ENCODE measurements around the gene DHX30. TPM values are rescaled to one million over a fixed set of nuclear protein-coding genes. Genes with fewer than 3 reads are reported as not detected.

The DHX30 gene
- total RNA-seq, 4 donors from 2014 or later, result 31.0 to 52.3 (median 47.9) TPM

GRCh38 chr3:47871389-47871788 is 68.5 kb downstream of the DHX30 start:
- no peak overlapping the region for H3K4me3 ChIP-seq
- peaks cover 0 to 69% (median 25%) of the 10 kb centered on the region in 4 donors for H3K36me3 ChIP-seq
- H3K4me1 ChIP-seq, result no peaks in the 10 kb centered on the region
- DNase-seq, result no peak
- no peaks in the 10 kb centered on the region for H3K9me3 ChIP-seq
- no peak for TF ChIP-seq CTCF (IDR thresholded peaks at IDR 0.05)
- no peak for TF ChIP-seq POLR2A (IDR thresholded peaks at IDR 0.05)
- no peak overlapping the region for H3K27ac ChIP-seq
- intact Hi-C loops (cut with DNase I; ENCODE audit: low total_unique reads), result no loop called here
- 53 to 78% methylated on average over 2 of the region's 2 CpGs for WGBS, 2 donors (ENCODE audit: low coverage in 1 of 2)
- in situ Hi-C loops (cut with MboI; ENCODE audit: low pct_ligation_motif_present in 1 of 4, low pct_unique_long_range_greater_than_20kb in 1 of 4, low sequenced_read_pairs in 3 of 4), result no loop called here
- H3K27me3 ChIP-seq, result no peaks in the 10 kb centered on the region

GRCh38 chr3:47872916-47873315 is 70.0 kb downstream of the DHX30 start:
- no peaks in the 10 kb centered on the region for H3K27me3 ChIP-seq
- H3K4me1 ChIP-seq, result no peaks in the 10 kb centered on the region
- in situ Hi-C loops (cut with MboI; ENCODE audit: low pct_ligation_motif_present in 1 of 4, low pct_unique_long_range_greater_than_20kb in 1 of 4, low sequenced_read_pairs in 3 of 4), result no loop called here
- no peak for DNase-seq
- no peak for TF ChIP-seq CTCF (IDR thresholded peaks at IDR 0.05)
- no peak for TF ChIP-seq POLR2A (IDR thresholded peaks at IDR 0.05)
- no peak for TF ChIP-seq POLR2AphosphoS5 (IDR thresholded peaks at IDR 0.05)
- no peak for TF ChIP-seq EP300 (IDR thresholded peaks at IDR 0.05; ENCODE audit: low read depth)
- intact Hi-C loops (cut with DNase I; ENCODE audit: low total_unique reads), result no loop called here
- H3K4me3 ChIP-seq, result no peak overlapping the region
- H3K36me3 ChIP-seq, result peaks cover 0 to 54% (median 18%) of the 10 kb centered on the region in 4 donors
- H3K9me3 ChIP-seq, result no peaks in the 10 kb centered on the region
- WGBS, 2 donors (ENCODE audit: low coverage in 1 of 2), result 92 to 93% methylated on average over 4 of the region's 4 CpGs
- H3K27ac ChIP-seq, result no peak overlapping the region

GRCh38 chr3:47874438-47874837 is 71.5 kb downstream of the DHX30 start:
- H3K27ac ChIP-seq, result no peak overlapping the region
- peaks cover 0 to 38% (median 15%) of the 10 kb centered on the region in 4 donors for H3K36me3 ChIP-seq
- WGBS, 2 donors (ENCODE audit: low coverage in 1 of 2), result 100% methylated on average over 1 to 2 of the region's 2 CpGs
- DNase-seq, result no peak
- no peaks in the 10 kb centered on the region for H3K4me1 ChIP-seq
- intact Hi-C loops (cut with DNase I; ENCODE audit: low total_unique reads), result no loop called here
- in situ Hi-C loops (cut with MboI; ENCODE audit: low pct_ligation_motif_present in 1 of 4, low pct_unique_long_range_greater_than_20kb in 1 of 4, low sequenced_read_pairs in 3 of 4), result no loop called here
- H3K4me3 ChIP-seq, result no peak overlapping the region
- H3K9me3 ChIP-seq, result no peaks in the 10 kb centered on the region
- no peaks in the 10 kb centered on the region for H3K27me3 ChIP-seq
- no peak for TF ChIP-seq POLR2A (IDR thresholded peaks at IDR 0.05)
- no peak for TF ChIP-seq POLR2AphosphoS5 (IDR thresholded peaks at IDR 0.05)
- no peak for TF ChIP-seq CTCF (IDR thresholded peaks at IDR 0.05)
- no peak for TF ChIP-seq EP300 (IDR thresholded peaks at IDR 0.05; ENCODE audit: low read depth)

- WGBS, 2 donors (ENCODE audit: low coverage in 1 of 2), result 64% methylated on average over 1 of the region's 1 CpG; no CpG with 5 or more reads in 1 of the 2 donors
- peaks cover 0 to 34% (median 15%) of the 10 kb centered on the region in 4 donors for H3K36me3 ChIP-seq
These were observed 72.0 kb downstream of the DHX30 start for GRCh38 chr3:47874913-47875312.

More at GRCh38 chr3:47874913-47875312, 72.0 kb downstream of the DHX30 start:
- TF ChIP-seq EP300 (IDR thresholded peaks at IDR 0.05; ENCODE audit: low read depth) (no peak), POLR2AphosphoS5 (IDR thresholded peaks at IDR 0.05) (no peak), POLR2A (IDR thresholded peaks at IDR 0.05) (no peak), CTCF (IDR thresholded peaks at IDR 0.05) (no peak)
- Histone ChIP-seq H3K4me1 (no peaks in the 10 kb centered on the region), H3K4me3 (no peak overlapping the region), H3K9me3 (no peaks in the 10 kb centered on the region), H3K27me3 (no peaks in the 10 kb centered on the region), H3K27ac (no peak overlapping the region)
- DNase-seq, result no peak
- intact Hi-C loops (cut with DNase I; ENCODE audit: low total_unique reads), result loop anchor here (1.0 kb wide), 1 partner anchor 23 kb away; no protein-coding TSS in a partner anchor
- in situ Hi-C loops (cut with MboI; ENCODE audit: low pct_ligation_motif_present in 1 of 4, low pct_unique_long_range_greater_than_20kb in 1 of 4, low sequenced_read_pairs in 3 of 4), result no loop called here

Measured in transverse colon (tissue), 4 donors.